Smooth muscle cell (in vitro differentiated cells): ENCODE measurements around the gene ZSCAN16. TPM values are rescaled to one million over a fixed set of nuclear protein-coding genes. Genes with fewer than 3 reads are reported as not detected.

Experiments
- DNase-seq: peaks from one replicate; lab custom pipeline; 2025; ENCODE audit not compliant: unreplicated experiment; lab: John Stamatoyannopoulos, UW
- H2AFZ ChIP-seq: fragments of 200-600 bp; sonication (generic); 2 replicates; pipeline ENCODE4 v1.6.0; 2016; ENCODE audit warnings: antibody characterized with exemption, low read depth, mild to moderate bottlenecking
- H3F3A ChIP-seq: fragments of 200-600 bp; sonication (generic); 2 replicates; pipeline ENCODE4 v1.6.0; 2017; ENCODE audit warnings: antibody characterized with exemption, low read depth
- H3K27ac ChIP-seq: fragments of 200-600 bp; sonication (generic); 2 replicates; pipeline ENCODE4 v1.5.1; 2016; ENCODE audit warnings: low read depth, mild to moderate bottlenecking
- H3K27me3 ChIP-seq: fragments of 200-600 bp; sonication (generic); 2 replicates; pipeline ENCODE4 v1.6.1; 2016; ENCODE audit warnings: low read depth, mild to moderate bottlenecking
- H3K36me3 ChIP-seq: fragments of 200-600 bp; sonication (generic); 2 replicates; pipeline ENCODE4 v1.5.1; 2016; ENCODE audit warnings: low read depth
- H3K4me1 ChIP-seq: fragments of 200-600 bp; sonication (generic); 2 replicates; pipeline ENCODE4 v1.5.1; 2016; ENCODE audit warnings: low read depth
- H3K4me2 ChIP-seq: fragments of 200-600 bp; sonication (generic); 2 replicates; pipeline ENCODE4 v1.6.0; 2016; ENCODE audit warnings: mild to moderate bottlenecking
- H3K4me3 ChIP-seq: fragments of 200-600 bp; sonication (generic); 2 replicates; pipeline ENCODE4 v1.5.1; 2016; ENCODE audit warnings: mild to moderate bottlenecking
- H3K79me2 ChIP-seq: fragments of 200-600 bp; sonication (generic); 2 replicates; pipeline ENCODE4 v1.6.0; 2016; ENCODE audit warnings: low read depth, mild to moderate bottlenecking
- H3K9ac ChIP-seq: fragments of 200-600 bp; sonication (generic); 2 replicates; pipeline ENCODE4 v1.6.0; 2016; ENCODE audit warnings: low read depth
- H3K9me3 ChIP-seq: fragments of 200-600 bp; sonication (generic); replicated peaks from 2 replicates; pipeline ENCODE4 v1.5.1; 2016; ENCODE audit warnings: low read depth
- H4K20me1 ChIP-seq: fragments of 200-600 bp; sonication (generic); 2 replicates; pipeline ENCODE4 v1.6.0; 2016; ENCODE audit warnings: low read depth
- CTCF ChIP-seq: fragments of 200-600 bp; sonication (generic); IDR thresholded peaks from 2 replicates; pipeline ENCODE4 v1.5.1; 2017; ENCODE audit warnings: borderline replicate concordance, mild to moderate bottlenecking, antibody characterized with exemption; ENCODE audit not compliant: insufficient read depth, poor library complexity, severe bottlenecking
- WGBS: methylation state at CpG from one replicate; pipeline ENCODE4 v1.1.7; 2016; ENCODE audit warnings: low lambda C conversion rate; 5-methylcytosine and 5-hydroxymethylcytosine counted together
- polyA plus RNA-seq: library from polyadenylated mRNA; unstranded; fragments of >200 nt; fragmentation: Nextera tagmentation; extraction: Ambion mirVana; gene quantifications from 2 replicates; pipeline ENCODE4 v1.2.1, GENCODE V29; 2016
- total RNA-seq: library from RNA; depleted of rRNA; stranded (reverse); fragments of >200 nt; gene quantifications from 2 replicates; pipeline ENCODE4 v1.2.3, GENCODE V29; 2014

The ZSCAN16 gene
- total and polyA plus RNA-seq, 2 experiments from 2014 or later, result 0.81 to 0.86 TPM

- peaks cover 5% of the 10 kb centered on the region for H3K79me2 ChIP-seq
These were observed 29.9 kb downstream of the ZSCAN16 start for GRCh38 chr6:28154357-28154756.

GRCh38 chr6:28158318-28158717, 33.9 kb downstream of the ZSCAN16 start:
- 98% methylated on average over 3 of the region's 3 CpGs for WGBS
- DNase-seq, result no peak
- no peaks in the 10 kb centered on the region for H3K9me3 ChIP-seq
- no peak for TF ChIP-seq CTCF
- peaks cover 23% of the 10 kb centered on the region for H3K36me3 ChIP-seq
- H3K9ac ChIP-seq, result no peak overlapping the region
- H3K79me2 ChIP-seq, result no peaks in the 10 kb centered on the region
- no peaks in the 10 kb centered on the region for H3K27me3 ChIP-seq
- H4K20me1 ChIP-seq, result no peaks in the 10 kb centered on the region
- H3F3A ChIP-seq, result peaks cover 10% of the 10 kb centered on the region
- H3K4me2 ChIP-seq, result no peak overlapping the region
- H3K4me1 ChIP-seq, result peaks cover 6% of the 10 kb centered on the region
- no peak overlapping the region for H3K27ac ChIP-seq
- no peak overlapping the region for H3K4me3 ChIP-seq
- H2AFZ ChIP-seq, result no peak overlapping the region

More at GRCh38 chr6:28154357-28154756, 29.9 kb downstream of the ZSCAN16 start:
- no peak overlapping the region for H2AFZ ChIP-seq
- H3K9me3 ChIP-seq, result peaks cover 16% of the 10 kb centered on the region
- no peaks in the 10 kb centered on the region for H4K20me1 ChIP-seq
- H3K27ac ChIP-seq, result no peak overlapping the region
- H3K4me1 ChIP-seq, result no peaks in the 10 kb centered on the region
- TF ChIP-seq CTCF, result no peak
- peaks cover 60% of the 10 kb centered on the region for H3K36me3 ChIP-seq
- no peak overlapping the region for H3K4me2 ChIP-seq
- H3K27me3 ChIP-seq, result no peaks in the 10 kb centered on the region
- no peak overlapping the region for H3K4me3 ChIP-seq
- H3K9ac ChIP-seq, result no peak overlapping the region
- no peak for DNase-seq
- peaks cover 7% of the 10 kb centered on the region for H3F3A ChIP-seq

GRCh38 chr6:28159029-28159607, 34.7 kb downstream of the ZSCAN16 start:
- 95% methylated on average over 4 of the region's 4 CpGs for WGBS
- H2AFZ ChIP-seq, result no peak overlapping the region
- no peak for TF ChIP-seq CTCF
- no peak for DNase-seq
- H3K9ac ChIP-seq, result no peak overlapping the region
- H3K9me3 ChIP-seq, result no peaks in the 10 kb centered on the region
- H3K79me2 ChIP-seq, result no peaks in the 10 kb centered on the region
- no peaks in the 10 kb centered on the region for H4K20me1 ChIP-seq
- no peaks in the 10 kb centered on the region for H3K27me3 ChIP-seq
- no peak overlapping the region for H3K27ac ChIP-seq
- H3K4me2 ChIP-seq, result no peak overlapping the region
- peaks cover 6% of the 10 kb centered on the region for H3K4me1 ChIP-seq
- peaks cover 10% of the 10 kb centered on the region for H3F3A ChIP-seq
- H3K36me3 ChIP-seq, result peaks cover 16% of the 10 kb centered on the region
- H3K4me3 ChIP-seq, result no peak overlapping the region

- TF ChIP-seq CTCF, result no peak
- no peaks in the 10 kb centered on the region for H3K9me3 ChIP-seq
- peaks cover 10% of the 10 kb centered on the region for H3F3A ChIP-seq
- H3K9ac ChIP-seq, result no peak overlapping the region
- WGBS, result 71% methylated on average over 2 of the region's 2 CpGs
- DNase-seq, result no peak
- H4K20me1 ChIP-seq, result no peaks in the 10 kb centered on the region
- H3K4me2 ChIP-seq, result no peak overlapping the region
- H3K79me2 ChIP-seq, result no peaks in the 10 kb centered on the region
- H2AFZ ChIP-seq, result no peak overlapping the region
- H3K4me3 ChIP-seq, result no peak overlapping the region
- H3K27me3 ChIP-seq, result no peaks in the 10 kb centered on the region
- H3K27ac ChIP-seq, result no peak overlapping the region
- H3K36me3 ChIP-seq, result peaks cover 6% of the 10 kb centered on the region
- peaks cover 6% of the 10 kb centered on the region for H3K4me1 ChIP-seq
These were observed 35.8 kb downstream of the ZSCAN16 start for GRCh38 chr6:28160233-28160632.
